PFSK-1 (cell line): ENCODE data around the gene ZNF512B.

Experiments
- FOXP2 ChIP-seq: optimal IDR thresholded peaks from 2 replicates; pipeline ENCODE3; 2011; ENCODE audit warnings: borderline replicate concordance, control low read depth, inconsistent platforms; ENCODE audit not compliant: insufficient read depth; ENCODE audit errors: extremely low read length, extremely low read depth
- POLR2AphosphoS5 ChIP-seq: IDR thresholded peaks from 2 replicates; pipeline ENCODE4 v1.6.1; 2012; ENCODE audit warnings: low read depth, mild to moderate bottlenecking, control low read depth, low read length, moderate library complexity
- REST ChIP-seq, 2 experiments: IDR thresholded peaks; 2 replicates each; pipeline versions ENCODE4 v1.6.1 to v1.8.0; 2011 to 2012; ENCODE audit warnings: low read depth in 2 of 2, low read length in 2 of 2, control low read depth in 1 of 2, inconsistent platforms in 1 of 2, mild to moderate bottlenecking in 1 of 2, moderate library complexity in 1 of 2; ENCODE audit not compliant: insufficient read depth in 1 of 2
- SIN3A ChIP-seq: IDR thresholded peaks from 2 replicates; pipeline ENCODE4 v1.6.1; 2012; ENCODE audit warnings: mild to moderate bottlenecking, low read length, moderate library complexity, borderline replicate concordance; ENCODE audit not compliant: insufficient read depth
- TAF1 ChIP-seq: IDR thresholded peaks from 2 replicates; pipeline ENCODE4 v1.6.1; 2012; ENCODE audit warnings: low read length, control low read depth, borderline replicate concordance; ENCODE audit not compliant: insufficient read depth

The ZNF512B gene

GRCh38 chr20:63951398-63952209 is 18.1 kb downstream of the ZNF512B start:
- TF ChIP-seq REST (IDR thresholded peaks at IDR 0.05; ENCODE audit: insufficient read depth in 1 of 2, low read depth in 2 of 2, low read length in 2 of 2) (no peak), TAF1 (no peak), SIN3A (no peak), POLR2AphosphoS5 (no peak), FOXP2 (no peak)

GRCh38 chr20:63950701-63951397 is 18.9 kb downstream of the ZNF512B start:
- TF ChIP-seq TAF1 (no peak), FOXP2 (no peak), SIN3A (no peak), REST (IDR thresholded peaks at IDR 0.05; ENCODE audit: insufficient read depth in 1 of 2, low read depth in 2 of 2, low read length in 2 of 2) (no peak), POLR2AphosphoS5 (no peak)

- TF ChIP-seq SIN3A (no peak), REST (IDR thresholded peaks at IDR 0.05; ENCODE audit: insufficient read depth in 1 of 2, low read depth in 2 of 2, low read length in 2 of 2) (no peak), TAF1 (no peak), FOXP2 (no peak), POLR2AphosphoS5 (no peak)
Measured at GRCh38 chr20:63947638-63948456, 21.9 kb downstream of the ZNF512B start.

- no peak for TF ChIP-seq FOXP2
- TF ChIP-seq REST (IDR thresholded peaks at IDR 0.05; ENCODE audit: insufficient read depth in 1 of 2, low read depth in 2 of 2, low read length in 2 of 2), result no peak
- no peak for TF ChIP-seq POLR2AphosphoS5
- TF ChIP-seq TAF1, result no peak
Measured at GRCh38 chr20:63946986-63947637, 22.6 kb downstream of the ZNF512B start.
